WI38 (cell line): ENCODE measurements around the gene ASPN.

ENCODE experiments used
- H3K4me3 ChIP-seq: 2 replicates; pipeline ENCODE4 v1.5.1; 2011; ENCODE audit warnings: low read depth, mild to moderate bottlenecking, control low read depth, low read length
- CTCF ChIP-seq: IDR thresholded peaks from 2 replicates; pipeline ENCODE4 v1.5.1; 2012; ENCODE audit warnings: low read depth, mild to moderate bottlenecking, control low read depth, low read length

ASPN gene

DNA sequence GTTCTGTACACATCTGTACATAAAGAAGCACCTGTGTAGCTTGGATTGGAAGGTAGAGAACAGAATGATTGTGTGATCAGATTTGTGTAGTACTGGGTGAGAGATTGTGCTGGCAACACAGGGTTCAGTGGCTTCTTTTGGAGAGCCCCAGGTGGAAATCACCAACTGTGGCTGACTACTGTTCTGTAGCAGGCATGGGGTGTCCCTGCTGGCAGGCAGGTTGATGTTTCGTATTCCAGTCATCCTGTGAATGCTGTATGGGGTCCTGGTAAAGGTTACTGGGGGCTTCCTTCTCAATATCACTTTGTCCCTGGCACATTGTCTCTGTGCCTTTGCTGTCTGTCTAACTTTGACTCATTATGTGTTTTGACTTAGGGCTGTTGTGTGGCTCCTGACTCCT, 5.3 kb downstream of the ASPN start:
- H3K4me3 ChIP-seq: no peak overlapping the region
- no peak for TF ChIP-seq CTCF

GRCh38 chr9:92474587-92474986, 7.7 kb downstream of the ASPN start:
- TF ChIP-seq CTCF: no peak
- no peak overlapping the region for H3K4me3 ChIP-seq

GRCh38 chr9:92468206-92468605, 14.1 kb downstream of the ASPN start:
- no peak for TF ChIP-seq CTCF
- H3K4me3 ChIP-seq: no peak overlapping the region

GRCh38 chr9:92467511-92467910, 14.8 kb downstream of the ASPN start:
- TF ChIP-seq CTCF: no peak
- no peak overlapping the region for H3K4me3 ChIP-seq

- no peak for TF ChIP-seq CTCF
- no peak overlapping the region for H3K4me3 ChIP-seq
Measured at GRCh38 chr9:92467041-92467440, 15.3 kb downstream of the ASPN start.

GRCh38 chr9:92463984-92464383, 18.3 kb downstream of the ASPN start:
- H3K4me3 ChIP-seq: no peak overlapping the region
- no peak for TF ChIP-seq CTCF

DNA sequence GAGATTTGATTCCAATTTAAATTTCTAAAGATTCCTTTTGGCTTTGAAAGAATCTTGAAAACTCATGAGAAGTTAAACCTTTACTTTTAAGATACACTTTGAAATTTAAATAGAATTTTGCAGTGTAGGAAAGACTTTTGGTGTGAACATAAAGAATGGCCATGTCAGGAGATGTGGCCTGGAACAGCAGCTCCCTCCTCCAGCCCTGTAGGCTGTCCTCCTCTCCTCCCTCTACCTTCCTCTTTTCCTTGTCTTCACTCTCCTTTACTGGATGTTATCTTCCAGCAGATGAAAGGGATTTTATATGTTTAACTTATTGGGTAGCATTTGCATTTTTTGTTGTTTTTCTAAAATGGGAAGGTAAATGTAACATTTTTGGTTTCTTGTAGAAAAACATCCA, 18.9 kb downstream of the ASPN start:
- no peak for TF ChIP-seq CTCF
- H3K4me3 ChIP-seq: no peak overlapping the region
